Muscle of arm (tissue), 14 donors: Measurements from ENCODE around the gene ZBTB34. TPM values are rescaled to one million over a fixed set of nuclear protein-coding genes. Genes with fewer than 3 reads are reported as not detected.
"Not testable (repeated sequence)": the region's sequence is repeated elsewhere in the genome, so short reads cannot be mapped to it uniquely, and the experiment has no call there.

Experiments used
- DNase-seq: peaks from one replicate; pipeline ENCODE4 v3.0.0-alpha.2; 2013
- long read RNA-seq, 11 donors: transcript quantifications; one replicate each; lab custom pipeline, GENCODE V29; 2026
- polyA plus RNA-seq, 12 donors: library from polyadenylated mRNA; unstranded; fragments of 120-200 nt; gene quantifications; one replicate each; pipeline ENCODE4 v1.2.1, GENCODE V29; 2013; ENCODE audit not compliant: insufficient read length in 12 of 12

The ZBTB34 gene, protein sequence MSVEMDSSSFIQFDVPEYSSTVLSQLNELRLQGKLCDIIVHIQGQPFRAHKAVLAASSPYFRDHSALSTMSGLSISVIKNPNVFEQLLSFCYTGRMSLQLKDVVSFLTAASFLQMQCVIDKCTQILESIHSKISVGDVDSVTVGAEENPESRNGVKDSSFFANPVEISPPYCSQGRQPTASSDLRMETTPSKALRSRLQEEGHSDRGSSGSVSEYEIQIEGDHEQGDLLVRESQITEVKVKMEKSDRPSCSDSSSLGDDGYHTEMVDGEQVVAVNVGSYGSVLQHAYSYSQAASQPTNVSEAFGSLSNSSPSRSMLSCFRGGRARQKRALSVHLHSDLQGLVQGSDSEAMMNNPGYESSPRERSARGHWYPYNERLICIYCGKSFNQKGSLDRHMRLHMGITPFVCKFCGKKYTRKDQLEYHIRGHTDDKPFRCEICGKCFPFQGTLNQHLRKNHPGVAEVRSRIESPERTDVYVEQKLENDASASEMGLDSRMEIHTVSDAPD
- polyA plus RNA-seq, result 10 to 100 TPM in 11 of 12 donors, not detected in 1; 11.0 to 14.2 (median 12.5) TPM
- long read RNA-seq, donor 1, full-length matches to known transcripts, result 30 of 30 reads
- long read RNA-seq, donor 1, partial matches to known transcripts, result 0 of 30 reads
- long read RNA-seq, donor 1, other reads (novel, unspliced or antisense), result 0 of 30 reads
- long read RNA-seq, donor 2, full-length matches to known transcripts, result 21 of 21 reads
- long read RNA-seq, donor 2, partial matches to known transcripts, result 0 of 21 reads
- long read RNA-seq, donor 2, other reads (novel, unspliced or antisense), result 0 of 21 reads
- long read RNA-seq, donor 3, full-length matches to known transcripts, result 14 of 14 reads
- long read RNA-seq, donor 3, partial matches to known transcripts, result 0 of 14 reads
- long read RNA-seq, donor 3, other reads (novel, unspliced or antisense), result 0 of 14 reads
- long read RNA-seq, donor 4, full-length matches to known transcripts, result 7 of 7 reads
- long read RNA-seq, donor 4, partial matches to known transcripts, result 0 of 7 reads
- long read RNA-seq, donor 4, other reads (novel, unspliced or antisense), result 0 of 7 reads
- long read RNA-seq, donor 5, result 0 reads
- long read RNA-seq, donor 6, full-length matches to known transcripts, result 10 of 10 reads
- long read RNA-seq, donor 6, partial matches to known transcripts, result 0 of 10 reads
- long read RNA-seq, donor 6, other reads (novel, unspliced or antisense), result 0 of 10 reads
- long read RNA-seq, donor 7, full-length matches to known transcripts, result 11 of 11 reads
- long read RNA-seq, donor 7, partial matches to known transcripts, result 0 of 11 reads
- long read RNA-seq, donor 7, other reads (novel, unspliced or antisense), result 0 of 11 reads
- long read RNA-seq, donor 8, full-length matches to known transcripts, result 17 of 17 reads
- long read RNA-seq, donor 8, partial matches to known transcripts, result 0 of 17 reads
- long read RNA-seq, donor 8, other reads (novel, unspliced or antisense), result 0 of 17 reads
- long read RNA-seq, donor 9, full-length matches to known transcripts, result 10 of 10 reads
- long read RNA-seq, donor 9, partial matches to known transcripts, result 0 of 10 reads
- long read RNA-seq, donor 9, other reads (novel, unspliced or antisense), result 0 of 10 reads
- long read RNA-seq, donor 10, full-length matches to known transcripts, result 18 of 18 reads
- long read RNA-seq, donor 10, partial matches to known transcripts, result 0 of 18 reads
- long read RNA-seq, donor 10, other reads (novel, unspliced or antisense), result 0 of 18 reads
- long read RNA-seq, donor 11, full-length matches to known transcripts, result 8 of 8 reads
- long read RNA-seq, donor 11, partial matches to known transcripts, result 0 of 8 reads
- long read RNA-seq, donor 11, other reads (novel, unspliced or antisense), result 0 of 8 reads

DNA sequence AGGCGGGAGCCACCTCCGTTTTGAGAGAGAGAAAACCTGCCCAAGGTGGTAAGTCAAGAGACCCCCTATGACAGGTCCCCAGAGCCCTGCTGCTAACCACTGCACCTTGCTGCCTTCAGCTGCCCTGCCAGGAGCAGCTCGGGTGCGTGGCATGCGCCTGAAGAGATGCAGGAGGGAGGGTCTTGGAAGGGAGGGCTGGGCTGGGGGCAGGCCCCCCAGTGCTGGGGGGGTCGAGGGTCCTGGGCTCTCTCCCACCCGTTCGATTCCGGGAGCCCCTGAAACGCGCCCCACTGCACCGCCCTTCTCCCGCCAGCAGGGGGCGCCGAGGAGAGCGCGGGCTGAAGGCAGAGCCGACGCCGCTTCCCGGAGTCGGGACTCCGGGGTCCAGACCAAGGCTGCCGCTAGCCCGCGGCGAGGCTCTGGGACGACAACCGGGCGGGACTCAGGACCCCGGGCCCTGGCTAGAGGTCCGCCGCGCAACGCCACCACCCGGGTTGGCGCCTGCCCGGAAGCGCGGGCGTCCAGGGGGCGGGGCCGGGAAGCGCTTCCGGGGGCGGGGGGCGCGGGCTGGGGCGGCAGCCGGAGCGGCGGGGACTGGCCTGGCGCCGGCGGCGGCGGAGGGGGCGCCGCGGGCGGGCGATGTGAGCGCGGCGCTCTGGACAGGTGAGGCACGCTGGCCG is at the start of gene ZBTB34:
Gene ZBTB34, plus strand, starts transcription at position 563 of the 680 bp plus-strand sequence. CDS start 18,761 bp downstream, outside the sequence.
- DNase-seq, result peak; percentile 70

GRCh38 chr9:126813072-126813471 is 47.4 kb upstream of the ZBTB34 start:
- DNase-seq, result no peak

GRCh38 chr9:126814091-126814490 is 46.3 kb upstream of the ZBTB34 start:
- no peak for DNase-seq

DNA sequence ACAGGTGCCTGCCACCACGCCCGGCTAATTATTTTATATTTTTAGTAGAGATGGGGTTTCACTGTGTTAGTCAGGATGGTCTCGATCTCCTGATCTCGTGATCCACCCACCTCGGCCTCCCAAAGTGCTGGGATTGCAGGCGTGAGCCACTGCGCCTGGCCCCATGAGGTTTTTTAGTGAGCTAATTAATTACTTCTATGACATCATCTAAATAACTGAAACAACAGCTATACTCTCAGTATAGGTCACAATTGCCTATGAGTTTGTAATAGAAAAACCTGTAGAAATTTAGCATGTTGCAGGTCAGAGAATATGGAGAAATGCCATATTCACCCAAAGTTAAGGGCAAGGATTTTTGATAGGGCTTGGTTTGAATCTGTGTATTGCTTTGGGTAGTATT is 42.8 kb upstream of the ZBTB34 start:
- not testable (repeated sequence) for DNase-seq

GRCh38 chr9:126818482-126818881 is 42.0 kb upstream of the ZBTB34 start:
- DNase-seq, result no peak

- DNase-seq, result no peak
Measured at GRCh38 chr9:126819482-126819881, 41.0 kb upstream of the ZBTB34 start.

GRCh38 chr9:126822278-126822677 is 38.2 kb upstream of the ZBTB34 start:
- DNase-seq, result no peak

- no peak for DNase-seq
Measured at GRCh38 chr9:126822873-126823272, 37.6 kb upstream of the ZBTB34 start.

GRCh38 chr9:126824052-126824451 is 36.4 kb upstream of the ZBTB34 start:
- not testable (repeated sequence) for DNase-seq

DNA sequence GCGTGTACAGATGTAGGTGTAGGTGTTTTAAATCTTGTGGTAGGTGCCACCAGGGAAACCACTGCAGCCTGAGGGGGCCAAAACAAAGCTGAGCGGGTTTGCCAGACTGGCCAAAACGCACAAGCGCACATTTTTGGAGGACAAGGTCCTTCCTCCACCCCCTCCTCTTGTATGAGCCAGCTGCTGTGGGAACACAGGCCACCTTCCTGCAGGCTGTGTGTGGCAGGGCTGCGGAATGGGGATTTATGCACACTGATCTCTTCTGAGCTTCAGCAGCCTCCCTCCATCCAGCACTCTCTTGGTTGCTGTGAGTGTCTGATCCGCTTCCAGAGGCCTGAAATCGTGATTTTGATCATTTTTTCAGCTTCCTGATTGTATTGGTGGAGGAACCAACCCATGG is 33.2 kb upstream of the ZBTB34 start:
- DNase-seq, result no peak

GRCh38 chr9:126829035-126829434 is 31.4 kb upstream of the ZBTB34 start:
- no peak for DNase-seq

- DNase-seq, result no peak
Measured at GRCh38 chr9:126830827-126831226, 29.6 kb upstream of the ZBTB34 start.

- no peak for DNase-seq
Measured at GRCh38 chr9:126832440-126832839, 28.0 kb upstream of the ZBTB34 start.

- no peak for DNase-seq
Measured at GRCh38 chr9:126833020-126833419, 27.4 kb upstream of the ZBTB34 start.

- DNase-seq, result no peak
Measured at GRCh38 chr9:126833710-126834345, 26.6 kb upstream of the ZBTB34 start.

DNA sequence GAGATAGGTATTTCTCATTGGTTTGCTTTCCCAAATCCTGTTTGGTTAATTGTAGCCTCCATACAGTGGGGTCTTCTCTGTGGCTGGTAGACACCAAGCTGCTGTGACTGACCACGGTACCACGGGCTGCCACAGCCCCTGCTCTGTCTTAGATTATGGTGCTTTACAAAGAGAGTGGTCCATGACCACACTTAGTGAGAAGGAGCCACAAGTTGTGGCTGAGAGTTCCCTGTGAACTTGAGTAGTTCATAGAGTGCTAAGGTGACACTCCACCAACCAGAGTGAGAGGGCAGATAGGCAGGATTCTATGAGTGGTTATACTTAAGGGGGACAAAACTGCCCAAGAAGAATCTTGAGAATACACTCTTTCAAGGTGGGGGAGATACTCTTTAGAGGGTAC is 25.8 kb upstream of the ZBTB34 start:
- DNase-seq, result no peak

DNA sequence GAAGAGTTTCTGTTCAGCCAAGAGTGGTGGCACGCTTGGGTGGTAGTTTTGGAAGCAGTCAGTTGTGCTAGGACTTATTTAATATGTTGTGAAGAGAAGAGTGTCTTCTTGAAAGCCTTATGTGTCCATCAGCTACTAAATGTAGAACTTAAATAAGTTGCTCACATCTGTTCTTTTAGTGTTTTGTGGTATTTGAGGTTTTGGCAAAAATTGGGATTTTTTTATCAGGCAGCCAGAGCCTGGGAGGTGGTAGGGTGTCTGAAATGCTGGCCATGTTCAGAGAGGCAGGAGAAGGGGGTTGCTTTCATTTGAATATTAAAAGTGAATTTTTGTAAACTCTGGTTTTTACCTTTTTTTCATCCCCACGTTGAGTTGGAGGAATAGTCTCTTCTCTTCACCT is 24.2 kb upstream of the ZBTB34 start:
- no peak for DNase-seq

DNA sequence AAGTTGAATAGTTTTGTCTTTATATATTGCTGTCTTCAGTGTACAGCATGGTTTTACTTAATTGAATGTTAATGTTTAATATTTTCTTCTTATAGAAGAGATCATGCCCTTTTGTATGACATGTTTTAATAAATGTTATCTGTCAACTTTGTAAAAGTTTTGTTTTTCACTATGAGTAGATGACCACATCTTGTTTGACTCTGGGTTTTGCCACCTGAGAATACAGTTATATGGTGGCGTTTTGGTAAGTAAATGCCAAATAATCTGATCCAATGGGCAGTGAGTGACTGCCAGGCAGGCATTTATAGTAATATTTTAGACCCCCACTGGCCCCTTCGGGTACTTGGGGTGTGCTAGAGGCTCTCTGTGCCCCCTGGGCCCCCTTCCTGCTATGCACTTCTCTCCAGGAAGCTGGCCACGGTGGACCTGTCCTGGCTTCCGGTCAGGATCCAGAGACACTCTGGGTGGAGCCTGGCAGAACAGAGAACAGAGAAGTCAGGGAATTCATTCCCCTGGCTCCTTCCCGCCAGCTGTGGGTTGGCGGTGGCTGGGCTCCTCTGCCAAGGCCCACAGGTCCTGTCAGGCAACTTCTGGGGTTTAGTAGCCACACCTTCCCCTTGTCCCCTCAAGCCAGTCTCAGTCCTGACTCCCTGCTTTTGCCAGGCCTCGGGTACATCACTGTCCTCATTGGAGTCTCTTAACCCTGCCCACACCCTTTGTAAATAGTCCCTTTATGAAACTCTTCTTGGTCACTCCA is 22.2 kb upstream of the ZBTB34 start:
- no peak for DNase-seq

DNA sequence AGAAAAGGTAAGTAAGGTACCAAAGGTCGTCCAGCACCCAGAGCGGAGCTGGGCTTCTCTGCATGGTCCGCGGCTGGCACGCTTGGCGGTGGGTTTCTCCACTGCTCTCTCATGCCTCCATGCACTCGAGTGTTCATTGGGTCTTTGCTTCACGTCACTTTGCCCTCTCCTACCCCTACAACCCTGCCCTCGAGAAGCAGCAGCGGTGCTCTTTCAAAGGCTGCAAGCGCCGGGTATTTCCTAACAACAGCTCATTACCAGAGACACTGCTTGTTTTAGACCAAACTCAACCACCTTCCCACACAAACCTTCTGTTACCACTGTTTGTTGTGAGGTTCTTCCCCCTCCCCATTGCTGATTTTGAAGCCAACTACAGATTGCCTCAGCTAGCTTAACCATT is 21.5 kb upstream of the ZBTB34 start:
- DNase-seq, result no peak
